ENCODE data around the gene SELENOP. TPM values are rescaled to one million over a fixed set of nuclear protein-coding genes. Genes with fewer than 3 reads are reported as not detected.

Gene SELENOP
- total RNA-seq, 1 donor from 2014 or later = 85.3 TPM

- no peak for DNase-seq (ENCODE audit: low spot score, unreplicated experiment)
- Mint-ChIP-seq H3K4me1 (ENCODE audit: low read depth) (peaks cover 2% of the 10 kb centered on the region), H3K36me3 (ENCODE audit: insufficient read depth) (no peaks in the 10 kb centered on the region), H3K4me3 (ENCODE audit: low read depth) (no peak overlapping the region), H3K9me3 (ENCODE audit: low read depth) (no peaks in the 10 kb centered on the region), H3K27ac (no peak overlapping the region), H3K27me3 (no peaks in the 10 kb centered on the region)
- no peak for TF ChIP-seq CTCF (IDR thresholded peaks at IDR 0.05; ENCODE audit: unreplicated experiment)
Observed at GRCh38 chr5:42750507-42750906, 61.2 kb downstream of the SELENOP start.

Other genes starting within 250 kb of the SELENOP start
- gene CCDC152, start 55.1 kb downstream of the SELENOP start, total RNA-seq = 0.17 and 0.20 TPM in 2 replicates
- gene ANXA2R, start 228.4 kb upstream of the SELENOP start, total RNA-seq = 0.87 and 0.93 TPM in 2 replicates